GM18907 (cell line): ENCODE results near the gene ZBTB32.
A peak's percentile ranks its signal among the peaks of the same experiment; 100 is the strongest.
"Not testable (repeated sequence)": the region's sequence is repeated elsewhere in the genome, so short reads cannot be mapped to it uniquely, and the experiment has no call there.

Source experiments
- ATAC-seq: cut with Tn5 transposase; IDR thresholded peaks from one replicate; pipeline ENCODE4 v1.9.1; 2021; ENCODE audit warnings: mild to moderate bottlenecking, moderate library complexity; ENCODE audit not compliant: unreplicated experiment

The ZBTB32 gene

GRCh38 chr19:35704218-35704617, at the start of gene ZBTB32:
Gene ZBTB32 (plus strand): TSS chr19:35704558. CDS start chr19:35714627, 10,069 bp downstream.
- no peak for ATAC-seq

GRCh38 chr19:35654828-35655227, 49.5 kb upstream of the ZBTB32 start:
- ATAC-seq, result not testable (repeated sequence)

- no peak for ATAC-seq
Measured at GRCh38 chr19:35655600-35655999, 48.8 kb upstream of the ZBTB32 start.

- no peak for ATAC-seq
Measured at GRCh38 chr19:35656700-35657099, 47.7 kb upstream of the ZBTB32 start.

- ATAC-seq, result no peak
Measured at GRCh38 chr19:35657904-35658700, 46.3 kb upstream of the ZBTB32 start.

GRCh38 chr19:35661995-35662340, 42.4 kb upstream of the ZBTB32 start:
- no peak for ATAC-seq

- ATAC-seq, result no peak
Measured at GRCh38 chr19:35663981-35664380, 40.4 kb upstream of the ZBTB32 start.

GRCh38 chr19:35665157-35665556, 39.2 kb upstream of the ZBTB32 start:
- no peak for ATAC-seq

GRCh38 chr19:35665604-35666003, 38.8 kb upstream of the ZBTB32 start:
- no peak for ATAC-seq

- ATAC-seq, result no peak
Measured at GRCh38 chr19:35666251-35666913, 38.0 kb upstream of the ZBTB32 start, which contains the start of gene UPK1A. Gene UPK1A (plus strand): TSS chr19:35666517. CDS start chr19:35666813, 296 bp downstream.

GRCh38 chr19:35669566-35669965, 34.8 kb upstream of the ZBTB32 start:
- ATAC-seq, result no peak

- no peak for ATAC-seq
Measured at GRCh38 chr19:35669974-35670373, 34.4 kb upstream of the ZBTB32 start.

- no peak for ATAC-seq
Measured at GRCh38 chr19:35670686-35671085, 33.7 kb upstream of the ZBTB32 start.

GRCh38 chr19:35671818-35672217, 32.5 kb upstream of the ZBTB32 start:
- ATAC-seq, result no peak

GRCh38 chr19:35673121-35673804, 31.1 kb upstream of the ZBTB32 start:
- ATAC-seq, result no peak

- no peak for ATAC-seq
Measured at GRCh38 chr19:35675589-35676140, 28.7 kb upstream of the ZBTB32 start.

GRCh38 chr19:35689836-35690235, 14.5 kb upstream of the ZBTB32 start:
- no peak for ATAC-seq

GRCh38 chr19:35691106-35691505, 13.3 kb upstream of the ZBTB32 start:
- not testable (repeated sequence) for ATAC-seq

- ATAC-seq, result no peak
Measured at GRCh38 chr19:35692010-35692409, 12.3 kb upstream of the ZBTB32 start.

- ATAC-seq, result peak; percentile 21
Measured at GRCh38 chr19:35693422-35693821, 10.9 kb upstream of the ZBTB32 start.

- peak; percentile 81 for ATAC-seq
Measured at GRCh38 chr19:35693835-35694599, 10.3 kb upstream of the ZBTB32 start.
